ENCODE measurements around the gene UQCRHL.

DNA sequence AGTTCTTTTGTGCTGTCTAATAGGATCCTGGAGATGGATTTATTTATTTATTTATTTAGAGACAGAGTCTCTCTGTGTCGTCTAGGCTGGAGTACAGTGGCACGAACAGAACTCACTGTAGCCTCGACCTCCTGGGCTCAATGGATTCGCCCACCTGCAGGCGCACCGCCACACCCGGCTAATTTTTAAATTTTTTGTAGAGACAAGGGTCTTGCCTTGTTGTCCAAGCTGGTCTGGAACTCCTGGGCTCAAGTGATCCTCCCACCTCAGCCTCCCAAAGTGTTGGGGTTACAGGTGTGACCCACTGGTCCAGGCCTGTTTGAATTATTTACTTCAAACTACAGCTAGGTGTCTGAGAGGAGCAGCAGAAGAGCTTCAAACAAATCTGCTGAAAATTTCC, 30.5 kb upstream of the UQCRHL start:
- TF ChIP-seq CTCF (IDR thresholded peaks at IDR 0.05; ENCODE audit: insufficient read depth, low read length) = no peak
- no peak for TF ChIP-seq REST (IDR thresholded peaks at IDR 0.05; ENCODE audit: insufficient replicate concordance, low read depth)

Data from HL-60 (cell line).